HG03442 (cell line): ENCODE results near the gene MON1A.

ENCODE experiments used
- ATAC-seq: cut with Tn5 transposase; IDR thresholded peaks from one replicate; pipeline ENCODE4 v1.9.1; 2021; ENCODE audit warnings: mild to moderate bottlenecking, moderate library complexity; ENCODE audit not compliant: unreplicated experiment

MON1A gene

GRCh38 chr3:49859576-49860305, 69.9 kb downstream of the MON1A start:
- ATAC-seq, result no peak
